Right atrium auricular region (tissue), 2 donors: ENCODE measurements around the gene MTSS2. TPM values are rescaled to one million over a fixed set of nuclear protein-coding genes. Genes with fewer than 3 reads are reported as not detected.

Experiments used
- DNase-seq: peaks from one replicate; pipeline ENCODE4 v3.0.0-alpha.2; 2019; ENCODE audit warnings: low spot score
- H3K27ac ChIP-seq, 2 donors: fragments of 200-600 bp; sonication (generic); 1 replicate in 1 of 2; 2 replicates in 1 of 2; pipeline ENCODE4 v1.5.1; 2016 to 2019
- H3K27me3 ChIP-seq, 2 donors: fragments of 200-600 bp; sonication (generic); one replicate each; pipeline versions ENCODE4 v1.5.1 to v1.6.0; 2017 to 2019
- H3K36me3 ChIP-seq: fragments of 200-600 bp; sonication (generic); one replicate; pipeline ENCODE4 v1.5.1; 2016
- H3K4me1 ChIP-seq, 2 donors: fragments of 200-600 bp; sonication (generic); one replicate each; pipeline versions ENCODE4 v1.5.1 to v1.6.0; 2017 to 2019
- H3K4me3 ChIP-seq, 2 donors: fragments of 200-600 bp; sonication (generic); 1 replicate in 1 of 2; 2 replicates in 1 of 2; pipeline ENCODE4 v1.5.1; 2017 to 2019; ENCODE audit warnings: mild to moderate bottlenecking in 1 of 2, moderate library complexity in 1 of 2
- H3K9me3 ChIP-seq, 2 donors: fragments of 200-600 bp; sonication (generic); one replicate each; pipeline ENCODE4 v1.5.1; 2019
- CTCF ChIP-seq, 2 donors: fragments of 200-600 bp; sonication (generic); IDR thresholded peaks; one replicate each; pipeline ENCODE4 v1.5.1; 2019; ENCODE audit warnings: antibody characterized with exemption in 2 of 2
- total RNA-seq, 2 donors: library from RNA; depleted of rRNA; stranded (reverse); fragments of >200 nt; gene quantifications; one replicate each; pipeline ENCODE4 v1.1.0, GENCODE V29; 2016

MTSS2 gene
- total RNA-seq, 2 donors from 2014 or later, result 35.3 to 44.7 TPM

- TF ChIP-seq CTCF (IDR thresholded peaks at IDR 0.05), result no peak
- H3K36me3 ChIP-seq, result no peaks in the 10 kb centered on the region
- no peak overlapping the region for H3K4me3 ChIP-seq
- H3K27ac ChIP-seq, result no peak overlapping the region
- H3K27me3 ChIP-seq, result no peaks in the 10 kb centered on the region
- no peak for DNase-seq
- H3K4me1 ChIP-seq, result peaks cover 0 to 22% of the 10 kb centered on the region in 2 donors
- no peaks in the 10 kb centered on the region for H3K9me3 ChIP-seq
Measured at GRCh38 chr16:70717065-70717464, 31.2 kb upstream of the MTSS2 start.

GRCh38 chr16:70715860-70716357 is 30.1 kb upstream of the MTSS2 start:
- Histone ChIP-seq H3K9me3 (no peaks in the 10 kb centered on the region), H3K4me3 (no peak overlapping the region), H3K36me3 (no peaks in the 10 kb centered on the region), H3K4me1 (peaks cover 0 to 22% of the 10 kb centered on the region in 2 donors), H3K27ac (peak overlapping the region; percentile 60 to 65), H3K27me3 (no peaks in the 10 kb centered on the region)
- no peak for DNase-seq
- no peak for TF ChIP-seq CTCF (IDR thresholded peaks at IDR 0.05)

- DNase-seq, result peak; percentile 94
- H3K36me3 ChIP-seq, result no peaks in the 10 kb centered on the region
- no peaks in the 10 kb centered on the region for H3K9me3 ChIP-seq
- H3K4me3 ChIP-seq, result no peak overlapping the region
- TF ChIP-seq CTCF (IDR thresholded peaks at IDR 0.05), result peak in 1 of 2 donors; percentile 24
- peak overlapping the region; percentile 60 to 65 for H3K27ac ChIP-seq
- H3K4me1 ChIP-seq, result peaks cover 0 to 22% of the 10 kb centered on the region in 2 donors
- H3K27me3 ChIP-seq, result no peaks in the 10 kb centered on the region
Measured at GRCh38 chr16:70715055-70715858, 29.4 kb upstream of the MTSS2 start.

GRCh38 chr16:70714581-70715054 is 28.8 kb upstream of the MTSS2 start:
- no peaks in the 10 kb centered on the region for H3K27me3 ChIP-seq
- no peak for DNase-seq
- peak overlapping the region; percentile 60 to 65 for H3K27ac ChIP-seq
- H3K36me3 ChIP-seq, result no peaks in the 10 kb centered on the region
- TF ChIP-seq CTCF (IDR thresholded peaks at IDR 0.05), result no peak
- no peaks in the 10 kb centered on the region for H3K9me3 ChIP-seq
- no peak overlapping the region for H3K4me3 ChIP-seq
- peaks cover 0 to 28% of the 10 kb centered on the region in 2 donors for H3K4me1 ChIP-seq

GRCh38 chr16:70713824-70714223 is 28.0 kb upstream of the MTSS2 start:
- no peak for TF ChIP-seq CTCF (IDR thresholded peaks at IDR 0.05)
- Histone ChIP-seq H3K27me3 (no peaks in the 10 kb centered on the region), H3K4me1 (peaks cover 0 to 36% of the 10 kb centered on the region in 2 donors), H3K27ac (no peak overlapping the region), H3K9me3 (no peaks in the 10 kb centered on the region), H3K4me3 (no peak overlapping the region), H3K36me3 (no peaks in the 10 kb centered on the region)
- no peak for DNase-seq
